GM19043 (cell line): ENCODE data around the gene BTD.

Experiments used
- ATAC-seq: cut with Tn5 transposase; IDR thresholded peaks from one replicate; pipeline ENCODE4 v1.9.1; 2021; ENCODE audit warnings: low read depth; ENCODE audit not compliant: unreplicated experiment

Gene BTD

DNA sequence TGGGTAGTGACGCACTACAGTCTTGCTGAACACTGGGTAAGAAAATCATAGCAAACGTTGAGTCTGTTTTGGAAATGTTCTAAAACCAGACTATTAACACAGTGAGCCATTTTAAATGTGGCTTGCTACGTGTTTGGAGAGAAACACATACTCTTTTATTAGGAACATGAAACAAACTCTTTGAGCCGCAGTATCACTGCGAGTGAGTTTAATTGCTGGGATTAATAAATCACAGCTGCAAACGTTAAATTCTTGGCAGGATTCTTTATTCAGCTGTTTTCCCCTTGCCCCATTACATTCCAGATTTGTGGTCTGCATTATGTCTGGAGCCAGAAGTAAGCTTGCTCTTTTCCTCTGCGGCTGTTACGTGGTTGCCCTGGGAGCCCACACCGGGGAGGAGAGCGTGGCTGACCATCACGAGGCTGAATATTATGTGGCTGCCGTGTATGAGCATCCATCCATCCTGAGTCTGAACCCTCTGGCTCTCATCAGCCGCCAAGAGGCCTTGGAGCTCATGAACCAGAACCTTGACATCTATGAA, 33.6 kb downstream of the BTD start:
- ATAC-seq, result no peak

DNA sequence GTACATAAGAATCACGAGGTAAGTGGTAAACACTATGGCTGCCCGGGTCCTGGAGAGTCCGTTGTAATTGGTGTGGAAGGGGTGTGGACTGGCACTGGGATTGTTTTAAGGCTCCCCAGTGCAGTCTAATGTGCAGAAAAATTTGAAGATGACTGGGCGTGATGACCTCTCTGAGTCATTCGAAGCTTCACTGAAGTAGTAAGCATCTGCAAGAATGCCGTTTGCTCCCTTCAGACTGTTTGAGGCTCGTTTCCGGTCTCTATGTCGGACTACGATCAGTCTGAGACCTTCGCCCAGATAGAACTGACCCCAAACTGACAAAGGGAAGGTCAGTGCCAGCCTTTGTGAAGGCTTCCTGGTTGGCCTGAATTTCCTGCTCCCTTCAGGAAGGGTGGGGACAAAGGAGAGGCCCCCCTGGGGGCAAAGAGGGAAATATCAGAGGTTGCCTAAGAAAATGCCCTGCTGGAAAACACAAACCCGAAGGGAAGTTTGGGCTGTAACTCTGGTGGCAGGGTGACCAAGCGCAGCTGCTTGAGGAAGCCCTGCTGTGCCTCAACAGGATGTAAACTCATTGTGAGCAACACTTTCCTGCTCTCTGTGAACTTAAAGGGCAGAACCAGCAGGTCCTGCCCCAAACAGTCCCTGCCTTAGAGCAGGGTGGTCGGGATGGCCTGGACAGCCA, 34.6 kb downstream of the BTD start:
- ATAC-seq, result peak; percentile 55

DNA sequence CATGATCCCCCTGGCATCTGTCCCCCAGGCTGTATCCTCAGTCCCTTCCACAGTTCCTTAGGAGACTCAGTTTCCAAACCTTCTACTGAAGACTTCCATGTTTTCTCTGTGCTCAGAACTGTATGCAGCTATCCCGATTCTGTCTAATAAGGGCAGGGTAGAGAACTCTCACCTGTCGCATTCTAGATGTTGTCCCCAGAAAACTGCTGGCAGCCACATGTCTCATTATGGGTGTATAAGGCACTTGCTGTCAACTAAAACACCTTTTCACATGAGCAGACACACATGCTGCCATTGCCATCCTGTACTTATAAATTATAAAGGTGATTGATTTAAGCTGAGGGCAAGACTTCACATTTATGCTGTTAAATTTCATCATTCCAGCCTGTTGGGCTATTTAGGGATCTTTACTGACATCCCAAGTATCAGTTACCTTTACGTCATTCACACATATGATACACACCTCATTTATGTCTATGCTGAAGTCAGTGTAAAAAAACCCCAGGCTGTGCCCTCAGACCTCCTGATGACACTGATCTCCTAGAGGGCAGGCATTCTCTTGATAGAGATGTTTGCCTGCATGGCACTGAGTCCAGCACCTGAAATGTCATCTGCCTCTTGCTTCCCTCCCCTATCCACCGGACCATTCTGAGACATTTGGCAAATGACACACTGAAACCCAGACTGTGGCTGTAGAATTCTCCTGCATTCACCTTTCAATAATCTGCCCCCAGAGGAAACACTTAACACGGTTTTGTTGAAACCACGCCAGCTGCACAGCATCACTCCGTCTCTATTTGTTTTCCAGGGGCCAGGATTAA, 35.8 kb downstream of the BTD start:
- ATAC-seq, result no peak

DNA sequence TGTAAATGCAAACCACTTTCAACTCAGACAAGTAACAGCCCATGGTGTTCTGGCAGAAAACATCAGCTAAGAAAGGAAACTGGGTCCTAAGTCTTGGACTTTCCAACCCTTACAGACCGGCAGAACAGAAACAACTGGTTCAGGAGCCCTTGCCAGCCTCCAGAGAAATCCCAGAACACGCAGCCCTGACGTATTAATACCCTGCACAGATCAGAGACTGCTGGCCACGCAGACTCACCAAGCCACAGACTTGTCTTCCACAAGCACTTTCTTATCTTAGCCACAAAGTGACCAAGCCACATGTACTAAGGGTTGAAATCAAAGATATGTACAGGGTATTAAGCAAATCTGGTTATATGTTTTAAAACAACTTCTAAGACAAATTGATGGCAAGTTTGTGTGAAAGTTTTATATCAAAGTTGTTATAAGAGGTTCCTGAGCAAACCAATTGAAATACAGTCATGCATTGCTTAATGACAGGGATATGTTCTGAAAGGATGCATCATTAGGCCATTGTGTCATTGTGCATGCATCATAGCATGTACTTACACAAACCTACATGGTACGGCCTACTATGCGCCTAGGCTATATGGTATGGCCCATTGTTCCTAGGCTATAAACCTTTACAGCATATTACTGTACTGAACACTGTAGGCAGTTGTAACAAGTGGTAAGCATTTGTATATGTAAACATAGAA, 36.8 kb downstream of the BTD start:
- ATAC-seq, result no peak

DNA sequence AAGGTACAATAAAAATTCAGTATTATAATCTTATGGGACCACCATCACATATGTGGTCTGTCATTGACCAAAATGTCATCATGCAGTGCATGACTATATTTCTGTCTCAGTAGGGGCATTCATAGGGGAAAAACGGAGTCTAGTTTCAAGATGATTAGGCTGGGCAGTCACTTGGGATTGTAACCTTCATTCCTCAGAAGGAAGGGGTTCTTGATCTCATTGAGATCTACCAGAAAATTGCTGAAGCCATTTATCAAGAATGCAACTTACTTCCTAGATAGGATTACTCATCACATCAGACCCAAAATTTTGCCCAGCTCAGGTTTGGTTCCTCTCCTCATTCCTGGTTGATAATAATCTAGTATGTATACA, 37.3 kb downstream of the BTD start:
- no peak for ATAC-seq

DNA sequence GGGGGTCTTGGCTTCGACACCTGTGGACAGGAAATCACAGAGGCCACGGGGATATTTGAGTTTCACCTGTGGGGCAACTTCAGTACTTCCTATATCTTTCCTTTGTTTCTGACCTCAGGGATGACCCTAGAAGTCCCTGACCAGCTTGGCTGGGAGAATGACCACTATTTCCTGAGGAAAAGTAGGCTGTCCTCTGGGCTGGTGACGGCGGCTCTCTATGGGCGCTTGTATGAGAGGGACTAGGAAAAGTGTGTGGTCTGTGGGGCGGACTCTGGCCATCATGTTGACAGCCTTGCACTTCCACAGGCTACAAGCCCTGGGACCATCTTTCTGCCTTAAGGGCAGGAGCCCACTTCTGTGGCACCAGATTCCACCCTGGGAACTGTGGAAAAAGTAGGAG, 43.7 kb downstream of the BTD start:
- no peak for ATAC-seq

DNA sequence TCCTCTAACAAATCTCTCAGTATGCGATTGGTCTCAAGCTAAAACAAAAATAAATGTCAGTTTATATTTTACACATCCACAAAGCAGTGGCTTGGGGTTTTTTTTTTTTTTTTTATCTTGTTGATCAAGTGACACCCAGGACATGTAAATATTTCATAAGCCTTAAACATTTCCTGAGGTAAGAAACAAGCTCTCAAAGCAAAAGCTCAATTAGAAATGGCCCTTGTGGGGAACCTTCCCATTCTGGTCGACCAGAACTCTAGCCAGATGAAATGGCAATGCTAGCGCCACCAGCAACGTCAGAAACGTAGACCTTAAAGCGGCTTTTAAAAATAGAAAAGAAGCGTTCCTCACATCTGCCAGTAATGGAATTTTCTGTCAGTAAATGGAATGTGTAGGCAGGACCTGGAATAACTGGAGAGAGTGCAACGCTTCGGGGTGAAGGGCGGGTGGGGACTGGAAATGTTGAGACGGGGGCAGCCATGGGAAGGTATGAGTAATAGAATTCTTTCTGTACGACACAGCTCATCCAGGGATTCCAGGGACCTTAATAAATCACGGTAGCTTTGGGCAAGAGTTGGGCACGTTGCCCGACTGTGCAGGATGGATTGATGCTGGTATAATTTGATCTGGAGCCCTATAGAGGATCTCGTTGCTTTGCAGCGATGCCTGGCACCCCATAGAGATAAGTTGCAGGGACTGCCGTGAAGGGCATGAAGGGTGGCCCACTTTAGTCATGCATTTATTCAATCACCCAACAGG, 44.4 kb downstream of the BTD start:
- ATAC-seq, result no peak

DNA sequence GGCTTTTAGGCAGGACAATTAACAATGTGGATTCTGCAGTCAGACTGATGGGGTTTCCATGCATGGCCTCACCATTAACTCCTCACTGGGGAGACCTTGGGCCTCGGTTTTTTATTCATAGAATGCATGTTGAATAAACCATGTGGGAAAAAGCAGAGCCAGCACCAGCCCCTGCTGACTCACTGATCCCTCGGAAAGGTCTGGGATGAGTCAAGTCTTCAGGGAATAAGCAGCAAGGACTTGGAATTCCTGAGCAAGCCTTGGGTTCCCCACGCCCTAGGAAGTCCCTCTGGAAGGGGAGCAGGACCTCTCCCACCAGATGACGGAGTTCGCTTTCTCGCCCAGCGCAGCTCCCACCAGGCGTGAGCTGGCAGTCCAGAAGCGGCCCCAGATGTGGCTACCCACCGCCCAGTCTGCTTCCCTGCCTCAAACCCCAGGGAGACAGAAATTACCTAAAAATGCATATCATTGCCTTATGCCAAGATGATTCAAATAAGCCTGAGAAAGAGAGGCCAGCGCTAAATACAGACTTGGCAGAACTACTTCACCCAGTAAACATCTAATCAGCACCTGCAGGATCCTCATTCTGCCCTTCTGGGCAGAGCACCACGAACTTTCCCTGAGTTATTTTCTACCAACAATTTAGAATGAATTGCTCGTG, 45.4 kb downstream of the BTD start:
- ATAC-seq, result no peak

DNA sequence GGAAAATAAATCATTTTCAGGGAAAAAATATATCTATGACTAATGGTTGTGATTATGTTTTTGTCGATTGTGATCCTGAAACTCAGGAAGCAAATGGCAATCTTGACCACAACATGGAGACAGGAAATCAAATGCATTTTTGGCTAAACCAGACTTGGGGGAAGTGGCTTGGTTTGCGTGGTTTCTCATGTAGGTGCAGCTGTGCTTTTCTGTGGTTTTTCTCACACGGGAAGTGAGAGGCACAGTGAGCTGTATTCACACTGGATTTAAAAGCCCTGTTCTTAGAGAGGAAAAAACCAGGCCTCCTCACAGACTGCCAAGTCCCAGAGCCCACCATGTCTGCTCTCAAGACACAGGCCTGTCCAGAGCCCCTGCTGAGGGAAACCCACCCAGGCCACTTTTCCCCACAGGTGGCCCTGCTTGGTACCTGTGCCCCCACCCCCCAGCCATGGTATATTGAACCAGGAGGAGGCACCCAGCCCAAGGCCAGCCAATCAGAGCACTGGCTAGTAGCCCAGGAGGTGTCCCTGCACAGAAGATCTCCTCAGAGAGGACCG, 46.1 kb downstream of the BTD start:
- ATAC-seq, result peak; percentile 94

DNA sequence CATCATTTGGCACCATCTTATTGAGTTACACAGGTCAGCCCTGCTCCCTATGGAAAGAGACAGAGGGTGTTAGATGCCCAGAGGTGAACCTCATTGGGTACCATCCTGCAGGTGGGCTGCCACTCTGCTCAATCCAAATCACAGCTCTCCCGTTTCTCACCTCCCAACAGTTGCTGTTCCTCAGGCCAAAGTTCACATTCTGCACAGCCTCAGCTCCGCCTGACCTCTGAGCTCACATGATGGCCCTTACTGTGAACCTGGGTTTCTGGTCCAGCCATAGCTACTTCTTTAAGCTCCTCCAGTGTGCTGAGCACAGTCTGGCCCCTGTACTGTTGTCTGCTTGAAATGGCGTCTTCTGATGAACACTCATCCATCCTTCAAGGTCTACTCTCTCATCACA, 47.8 kb downstream of the BTD start:
- no peak for ATAC-seq

DNA sequence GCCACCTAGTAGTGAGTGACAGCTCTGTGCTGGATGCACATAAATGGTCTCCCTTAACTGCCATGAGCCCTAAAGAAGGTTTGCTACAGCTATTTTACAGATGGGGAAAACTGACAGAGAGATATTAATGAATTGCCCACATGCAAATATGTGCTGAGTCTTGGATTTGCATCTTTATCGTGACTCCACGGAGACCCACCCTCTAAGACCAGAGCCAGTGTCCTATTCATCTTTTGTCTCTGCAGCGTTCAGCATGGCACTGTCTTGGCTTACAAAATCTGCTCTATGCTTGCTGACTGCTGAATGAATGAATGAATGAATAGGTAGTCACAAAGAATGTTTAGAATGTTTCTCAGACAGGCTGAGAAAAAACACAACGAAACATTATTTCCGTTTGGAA, 48.3 kb downstream of the BTD start:
- no peak for ATAC-seq

DNA sequence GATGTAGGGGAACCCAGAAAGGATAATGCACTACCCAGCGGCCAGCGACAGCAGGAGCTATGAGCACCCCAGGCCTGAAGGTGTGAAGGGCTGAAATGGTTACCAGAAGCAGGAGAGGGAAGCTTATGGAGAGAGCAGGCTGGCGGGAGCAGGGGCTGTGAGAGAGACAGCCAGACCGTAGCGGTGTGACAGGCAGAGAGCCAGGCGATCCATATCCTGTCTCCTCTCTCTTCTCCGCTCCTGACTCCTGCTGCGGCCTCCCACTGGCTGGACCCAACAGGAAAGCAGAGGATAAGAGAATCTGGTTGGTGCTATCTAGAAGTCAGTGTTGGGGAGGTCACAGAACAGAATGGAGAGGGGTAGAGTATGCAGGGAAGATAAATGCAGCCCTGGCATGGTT, 49.9 kb downstream of the BTD start:
- ATAC-seq, result no peak

DNA sequence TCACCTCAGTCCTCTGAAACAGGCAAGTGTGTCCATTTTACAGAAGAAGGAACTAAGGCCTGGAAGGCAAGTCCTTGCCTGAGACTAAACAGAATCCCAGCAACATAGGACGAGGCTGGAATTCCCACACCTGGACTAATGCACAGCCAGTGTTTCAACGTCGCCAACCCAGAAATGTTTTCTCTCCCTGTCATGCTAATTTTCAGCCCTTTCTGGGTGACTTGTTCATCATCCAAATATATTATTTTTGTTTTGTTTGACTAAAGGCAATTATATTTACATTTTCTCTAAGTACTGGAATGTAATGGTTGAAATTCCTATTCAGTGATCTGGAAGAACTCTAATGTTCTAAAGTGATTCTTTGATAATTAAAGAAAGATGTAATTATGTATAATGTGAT, 51.8 kb downstream of the BTD start:
- ATAC-seq, result no peak

DNA sequence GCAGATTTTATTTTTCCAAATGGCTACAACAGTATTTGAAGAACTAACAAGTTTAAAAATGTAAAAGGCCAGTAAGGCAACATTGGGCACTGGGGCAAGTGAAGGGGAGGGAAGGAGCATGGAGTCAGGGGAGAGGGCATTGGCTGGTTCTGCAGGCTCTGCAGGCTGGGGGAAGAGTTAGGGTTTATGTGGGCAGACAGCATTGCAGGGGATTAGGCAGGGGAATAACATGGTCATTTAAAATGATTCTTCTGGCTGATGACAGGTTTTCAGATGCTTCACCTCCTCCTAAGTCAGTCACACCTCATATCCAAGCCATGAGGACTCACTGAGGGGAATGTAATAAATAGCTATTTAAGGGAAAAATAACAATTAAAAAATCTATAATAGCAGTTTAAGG, 52.6 kb downstream of the BTD start:
- no peak for ATAC-seq

DNA sequence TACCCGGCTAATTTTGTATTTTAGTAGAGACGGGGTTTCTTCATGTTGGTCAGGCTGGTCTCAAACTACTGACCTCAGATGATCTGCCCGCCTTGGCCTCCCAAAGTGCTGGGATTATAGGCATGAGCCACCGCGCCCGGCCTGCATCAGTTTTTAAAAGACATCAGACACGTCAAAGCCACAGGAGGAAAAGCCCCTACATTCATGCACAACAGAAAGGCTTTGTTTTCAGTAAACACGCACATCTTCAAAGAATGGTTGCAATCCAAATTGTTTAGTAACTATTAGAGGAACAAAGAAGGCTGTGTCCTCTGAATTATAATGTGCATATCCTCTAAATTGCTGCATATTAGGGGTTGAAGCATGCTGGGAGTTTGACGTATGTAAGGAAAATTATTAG, 53.3 kb downstream of the BTD start:
- no peak for ATAC-seq

DNA sequence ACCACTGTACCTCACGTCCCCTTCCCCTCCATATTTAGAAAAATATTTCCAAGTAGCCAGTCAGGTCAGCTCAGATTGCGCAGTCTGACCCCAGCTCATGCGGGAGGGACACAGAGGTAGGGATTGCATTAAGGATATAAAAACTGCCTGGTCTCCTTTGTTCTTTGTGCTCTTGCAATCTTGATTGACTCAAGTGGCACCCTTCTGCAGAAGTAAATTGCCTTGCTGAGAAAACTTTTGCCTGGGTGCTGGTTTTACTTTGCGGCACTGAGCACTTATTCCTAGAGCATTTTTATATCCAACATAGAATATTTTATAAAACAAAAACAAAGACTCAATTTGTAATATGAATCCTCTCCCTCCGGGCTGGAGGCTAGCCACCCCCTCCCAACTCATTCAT, 54.8 kb downstream of the BTD start:
- ATAC-seq, result no peak

DNA sequence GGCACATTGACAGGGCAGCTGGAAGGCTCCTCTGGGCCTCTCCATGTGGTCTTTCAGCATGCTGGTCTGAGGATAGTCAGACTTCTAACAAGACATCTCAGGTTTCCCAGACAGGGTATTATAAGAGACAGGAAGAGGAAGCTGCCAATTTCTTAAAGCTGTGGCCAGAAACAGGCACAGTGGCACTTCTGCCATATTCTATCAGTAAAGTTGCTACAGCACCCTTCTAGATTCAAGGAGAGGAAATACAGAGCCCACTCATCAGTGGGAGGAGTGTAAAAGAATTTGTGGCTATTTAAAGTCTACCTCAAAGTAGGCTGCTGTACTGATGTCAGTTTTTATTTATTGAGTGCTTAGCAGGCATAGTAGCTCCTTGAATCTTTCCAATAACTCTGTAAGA, 55.5 kb downstream of the BTD start:
- ATAC-seq, result no peak

DNA sequence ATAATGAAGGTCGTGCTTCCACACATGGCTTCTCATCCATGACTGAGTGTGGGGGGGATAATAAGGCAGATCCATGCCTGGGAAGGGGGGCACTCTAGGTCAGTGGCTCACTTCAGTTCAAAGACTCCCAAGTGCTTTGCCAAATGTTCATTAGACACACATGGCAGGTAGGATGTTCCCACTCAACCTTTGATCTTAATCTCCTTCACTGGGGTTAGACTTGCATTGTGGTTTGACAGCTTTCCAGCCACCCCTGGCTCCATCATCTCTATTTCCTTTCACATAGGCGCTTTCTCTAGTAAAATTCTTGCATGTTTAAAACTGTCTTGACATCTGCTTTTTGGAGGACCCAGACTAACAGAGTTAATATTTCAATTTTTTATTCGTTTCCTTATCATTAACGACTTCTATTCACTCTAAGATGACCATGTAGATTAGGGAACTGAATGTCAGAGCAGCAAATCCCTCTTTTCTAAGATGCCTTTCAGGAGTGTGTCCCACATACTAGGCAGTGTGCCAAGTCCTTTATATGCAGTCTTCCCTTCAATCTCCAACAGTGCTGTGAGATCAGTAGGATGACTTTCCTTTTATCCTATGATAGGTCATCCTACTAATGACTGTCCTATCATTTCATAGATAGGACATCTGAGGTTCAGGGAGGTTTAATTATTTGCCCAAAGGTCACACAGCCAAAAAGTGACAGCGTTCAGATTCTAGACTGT, 57.9 kb downstream of the BTD start:
- ATAC-seq, result no peak
